ENCODE results near the gene EID3.

GRCh38 chr12:104314242-104314614, 10.7 kb downstream of the EID3 start:
- TF ChIP-seq CTCF (conservative IDR thresholded peaks at IDR 0.05; ENCODE audit: low read depth in 2 of 2) (no peak), NANOG (IDR thresholded peaks at IDR 0.05; ENCODE audit: borderline replicate concordance) (no peak), POLR2AphosphoS5 (IDR thresholded peaks at IDR 0.05; ENCODE audit: low read depth) (no peak), EZH2 (IDR thresholded peaks at IDR 0.05; ENCODE audit: low read depth, unreplicated experiment) (no peak), EZH2phosphoT487 (IDR thresholded peaks at IDR 0.05; ENCODE audit: unreplicated experiment) (no peak), ETS1 (IDR thresholded peaks at IDR 0.05) (no peak), REST (IDR thresholded peaks at IDR 0.05; ENCODE audit: unreplicated experiment) (no peak), ZNF462 (CRISPR knock-in tag; IDR thresholded peaks at IDR 0.05) (no peak), CREB1 (CRISPR knock-in tag; IDR thresholded peaks at IDR 0.05; ENCODE audit: low read depth) (no peak)

Measured in GM23338 (cell line).